Glomerular visceral epithelial cell (primary cell): ENCODE data around the gene TEF.
"Not testable (repeated sequence)": the region's sequence is repeated elsewhere in the genome, so short reads cannot be mapped to it uniquely, and the experiment has no call there.

Experiments used
- DNase-seq: peaks from one replicate; pipeline ENCODE4 v3.0.0-alpha.2; 2016; ENCODE audit errors: extremely low spot score

TEF gene

DNA sequence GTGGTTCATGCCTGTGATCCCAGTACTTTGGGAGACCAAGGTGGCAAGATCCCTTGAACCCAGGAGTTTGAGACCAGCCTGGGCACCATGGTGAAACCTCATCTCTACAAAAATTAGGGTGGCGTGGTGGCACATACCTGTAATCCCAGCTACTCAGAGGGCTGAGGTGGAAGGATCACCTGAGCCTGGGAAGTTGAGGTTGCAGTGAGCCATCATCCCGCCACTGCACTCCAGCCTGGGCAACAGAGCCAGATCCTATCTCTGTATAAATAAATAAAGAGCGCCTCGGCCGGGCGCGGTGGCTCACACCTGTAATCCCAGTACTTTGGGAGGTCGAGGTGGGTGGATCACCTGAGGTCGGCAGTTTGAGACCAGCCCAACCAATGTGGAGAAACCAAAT lies 37.0 kb downstream of the TEF start:
- no peak for DNase-seq

DNA sequence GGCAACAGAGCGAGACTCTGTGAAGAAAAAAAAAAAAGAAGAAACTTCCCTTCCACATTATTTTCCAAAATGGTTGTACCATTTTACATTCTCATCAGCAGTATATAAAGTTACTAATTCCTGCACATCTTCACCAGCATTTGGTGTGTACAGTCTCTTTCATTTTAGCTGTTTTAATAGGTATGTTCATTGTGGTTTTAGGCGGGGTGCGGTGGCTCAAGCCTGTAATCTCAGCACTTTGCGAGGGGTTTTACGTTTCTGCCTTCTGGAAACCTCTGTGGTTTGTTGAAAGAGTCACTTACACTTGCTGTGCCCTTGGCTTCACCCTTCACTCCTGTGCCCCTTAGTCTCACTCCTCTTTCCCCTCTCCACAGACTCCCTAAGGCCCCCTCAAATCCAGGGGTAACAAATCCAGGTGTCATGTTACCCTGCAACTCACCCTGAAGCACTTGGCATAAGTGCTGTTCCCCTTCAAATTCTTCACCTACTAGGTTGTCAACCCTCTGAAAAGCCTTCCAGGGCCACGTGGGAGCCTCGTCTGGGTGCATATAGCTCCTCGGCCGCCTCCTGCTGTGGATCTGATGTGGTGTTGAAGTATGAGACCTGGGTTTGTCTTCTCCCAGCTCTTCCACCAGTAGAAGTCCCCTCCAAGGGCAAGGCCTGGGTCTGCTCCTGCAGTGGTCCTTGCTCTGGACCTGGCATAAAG lies 44.1 kb downstream of the TEF start:
- DNase-seq: no peak

- DNase-seq: no peak
Measured at GRCh38 chr22:41429232-41429950, 47.6 kb downstream of the TEF start.

DNA sequence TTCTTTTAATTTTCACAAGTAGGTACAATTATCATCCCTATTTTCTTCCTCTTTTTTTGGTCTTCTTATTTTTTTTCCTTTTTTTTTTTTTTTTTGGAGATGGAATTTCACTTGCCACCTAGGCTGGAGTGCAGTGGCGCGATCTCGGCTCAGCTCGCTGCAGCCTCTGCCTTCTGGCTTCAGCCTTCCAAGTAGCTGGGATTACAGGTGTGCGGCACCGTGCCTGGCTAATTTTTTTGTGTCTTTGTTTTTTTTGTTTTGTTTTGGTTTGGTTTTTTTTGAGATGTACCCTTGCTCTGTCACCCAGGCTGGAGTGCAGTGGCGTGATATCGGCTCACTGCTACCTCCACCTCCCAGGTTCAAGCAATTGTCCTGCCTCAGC lies 48.2 kb downstream of the TEF start:
- no peak for DNase-seq

GRCh38 chr22:41431656-41432055 lies 49.9 kb downstream of the TEF start:
- DNase-seq: no peak

DNA sequence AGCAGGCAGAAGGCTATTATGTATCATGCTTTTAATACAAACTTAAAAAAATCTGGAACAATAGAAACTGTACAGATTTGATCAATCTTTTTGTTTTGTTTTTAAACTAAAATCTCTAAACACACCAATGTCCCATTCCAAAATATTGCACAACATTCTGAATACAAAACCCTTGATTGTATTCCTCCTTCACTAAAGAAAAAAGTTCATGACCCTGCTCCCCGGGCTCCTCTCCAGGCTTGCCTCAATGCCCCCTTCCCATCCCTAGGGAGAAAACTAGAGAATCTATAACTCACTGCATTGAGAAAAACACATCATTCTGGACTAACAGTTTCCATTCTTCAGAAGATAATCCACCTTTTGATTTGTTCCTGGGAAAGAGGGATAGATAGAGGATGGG lies 51.7 kb downstream of the TEF start:
- not testable (repeated sequence) for DNase-seq

GRCh38 chr22:41434361-41435003 lies 52.7 kb downstream of the TEF start:
- DNase-seq: not testable (repeated sequence)

GRCh38 chr22:41435560-41435959 lies 53.8 kb downstream of the TEF start:
- DNase-seq: no peak

DNA sequence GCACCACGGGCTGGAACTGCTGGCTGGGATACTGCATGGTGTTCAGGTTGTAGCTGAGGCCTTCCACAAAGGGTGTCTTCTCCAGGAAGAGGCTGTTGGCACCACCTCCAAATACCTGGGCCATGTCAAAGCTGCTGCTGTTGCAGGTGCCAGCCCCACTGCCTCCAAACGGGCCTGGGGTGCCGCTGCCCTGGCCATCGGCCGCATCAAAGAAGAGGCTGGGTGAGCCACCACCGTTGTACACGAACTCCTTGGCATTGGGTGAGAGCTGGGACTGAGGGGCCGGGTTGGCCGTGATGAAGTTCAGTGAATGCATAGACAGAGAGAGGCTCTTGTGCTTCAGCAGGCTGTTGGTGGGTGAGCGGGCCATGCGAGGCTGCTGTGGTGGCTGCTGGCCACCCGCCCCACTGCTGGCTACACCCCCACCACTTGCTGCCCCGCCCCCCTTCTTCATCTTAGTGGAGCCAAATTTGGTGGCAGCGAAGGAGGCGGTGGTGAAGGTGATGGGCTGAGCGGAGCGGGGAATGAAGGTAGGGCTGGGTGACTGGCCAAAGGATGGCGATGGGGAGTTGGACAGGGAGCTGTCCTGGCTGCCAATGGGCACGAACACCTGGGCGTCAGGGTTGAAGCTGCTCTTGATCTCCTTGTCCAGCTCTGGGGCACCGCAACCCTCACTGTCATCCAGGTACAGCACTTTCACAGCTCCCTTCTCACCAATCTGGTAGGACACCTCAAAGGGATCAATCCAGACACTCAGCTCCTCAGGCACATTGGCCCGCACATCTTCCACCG lies 54.8 kb downstream of the TEF start:
- no peak for DNase-seq

- DNase-seq: no peak
Measured at GRCh38 chr22:41437198-41437597, 55.5 kb downstream of the TEF start.

GRCh38 chr22:41440511-41440910 lies 58.8 kb downstream of the TEF start:
- not testable (repeated sequence) for DNase-seq

DNA sequence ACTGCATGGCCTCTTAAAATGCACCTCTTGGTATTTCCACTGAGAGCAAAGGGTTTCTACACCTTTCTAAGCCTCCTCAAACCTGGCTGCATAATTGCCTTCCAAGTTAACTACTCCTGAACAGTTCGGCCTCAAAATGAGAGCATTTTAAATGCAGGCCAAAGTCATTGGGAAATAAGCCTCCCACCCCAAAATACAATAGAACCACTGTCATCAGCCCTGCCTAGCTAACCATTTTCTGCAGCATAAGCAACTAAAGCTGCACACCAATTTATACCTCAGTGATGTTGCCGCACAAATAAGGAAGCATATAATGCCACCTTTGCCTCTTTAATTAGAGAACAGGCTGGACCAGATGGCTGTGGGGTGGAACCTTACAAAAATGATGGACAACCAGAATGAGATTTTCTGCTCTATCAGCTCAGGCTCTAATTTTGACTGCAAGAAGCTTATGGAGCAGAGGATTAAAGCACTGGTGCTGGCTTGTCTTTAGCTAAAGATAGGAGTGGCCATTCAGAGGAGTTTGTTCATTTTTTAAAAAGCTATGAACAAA lies 60.6 kb downstream of the TEF start:
- DNase-seq: no peak

DNA sequence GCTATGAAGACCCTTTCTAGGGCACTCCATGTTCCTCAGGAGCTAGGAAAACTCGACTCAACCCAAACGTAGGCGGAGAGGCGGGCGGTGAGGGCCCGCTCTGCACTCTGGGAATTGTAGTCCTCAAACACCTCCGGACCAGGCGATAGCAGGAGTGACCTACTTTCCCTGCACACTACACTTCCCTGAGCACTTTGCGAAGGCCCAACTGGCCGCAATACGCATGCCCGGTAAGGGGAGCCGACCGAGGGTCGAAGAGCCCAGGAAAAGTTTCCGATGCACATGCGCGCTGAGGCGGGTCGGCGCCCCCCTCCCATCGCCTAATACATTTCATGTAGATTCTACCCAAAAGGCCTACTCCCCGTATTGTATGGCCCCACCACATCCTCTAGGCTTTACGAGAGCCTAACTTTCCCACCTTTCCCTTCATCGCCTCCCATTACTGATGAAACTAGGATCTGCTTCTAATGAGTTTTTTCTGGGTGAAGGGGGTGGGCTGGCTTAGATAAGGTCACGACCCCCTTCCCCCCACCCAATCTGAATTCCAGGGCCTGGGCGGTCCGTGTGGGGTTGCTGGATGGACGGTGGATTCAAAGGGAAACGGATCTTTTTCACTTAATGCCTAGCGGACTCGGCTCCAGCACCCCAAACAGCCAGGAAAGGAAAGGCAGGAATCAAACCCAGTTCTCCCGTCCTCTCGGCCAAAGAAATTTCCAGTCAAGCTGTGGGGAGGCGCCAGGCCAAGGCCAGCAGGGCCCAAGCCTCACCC lies 62.8 kb downstream of the TEF start:
- DNase-seq: peak; percentile 95

GRCh38 chr22:41445129-41446056 lies 63.7 kb downstream of the TEF start:
- DNase-seq: peak; percentile 22

- DNase-seq: peak; percentile 16
Measured at GRCh38 chr22:41446057-41446501, 64.3 kb downstream of the TEF start.

DNA sequence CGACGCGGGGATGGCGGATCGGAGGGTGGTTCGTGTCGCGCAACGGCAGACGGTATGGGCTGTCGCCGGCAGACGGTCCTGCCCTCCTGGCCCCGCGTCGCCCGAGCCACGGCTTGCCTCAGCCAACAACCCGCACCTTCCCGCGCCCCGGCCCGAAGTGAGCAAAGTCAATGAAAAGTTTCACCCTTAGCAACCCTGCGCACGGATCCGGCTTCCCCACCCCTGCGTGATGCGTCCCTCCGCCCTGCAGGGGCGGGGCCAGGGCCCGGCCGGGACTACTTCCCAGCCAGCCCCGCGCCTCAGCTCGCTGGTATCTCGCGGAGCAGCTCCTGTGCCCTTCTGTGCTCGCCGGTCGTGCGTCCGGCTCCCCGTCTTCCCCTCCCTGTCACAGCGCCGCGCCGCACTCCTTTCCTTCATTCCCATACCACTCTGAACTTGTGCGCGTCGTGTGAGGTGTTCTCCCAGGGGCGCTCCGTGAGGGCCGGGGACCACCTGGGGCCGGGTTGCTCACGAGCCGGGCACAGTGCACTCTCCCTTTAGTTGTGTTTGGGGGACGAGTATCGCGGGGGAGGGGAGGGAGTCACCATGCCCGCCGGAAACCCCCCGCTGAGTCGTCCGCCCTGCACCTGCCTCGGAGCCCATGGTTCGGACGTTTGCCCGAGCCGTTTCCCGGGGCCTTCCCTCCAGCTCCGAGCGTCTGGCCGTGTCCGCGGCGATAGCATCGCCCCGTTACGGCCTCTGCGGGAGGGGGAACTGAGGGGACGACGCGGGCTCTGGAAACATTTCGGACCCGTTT lies 65.1 kb downstream of the TEF start, which contains the start of gene TOB2:
Gene TOB2, minus strand, starts transcription at position 163 of the 796 bp plus-strand sequence. CDS start 9,456 bp downstream, outside the sequence.
- peak; percentile 94 for DNase-seq

DNA sequence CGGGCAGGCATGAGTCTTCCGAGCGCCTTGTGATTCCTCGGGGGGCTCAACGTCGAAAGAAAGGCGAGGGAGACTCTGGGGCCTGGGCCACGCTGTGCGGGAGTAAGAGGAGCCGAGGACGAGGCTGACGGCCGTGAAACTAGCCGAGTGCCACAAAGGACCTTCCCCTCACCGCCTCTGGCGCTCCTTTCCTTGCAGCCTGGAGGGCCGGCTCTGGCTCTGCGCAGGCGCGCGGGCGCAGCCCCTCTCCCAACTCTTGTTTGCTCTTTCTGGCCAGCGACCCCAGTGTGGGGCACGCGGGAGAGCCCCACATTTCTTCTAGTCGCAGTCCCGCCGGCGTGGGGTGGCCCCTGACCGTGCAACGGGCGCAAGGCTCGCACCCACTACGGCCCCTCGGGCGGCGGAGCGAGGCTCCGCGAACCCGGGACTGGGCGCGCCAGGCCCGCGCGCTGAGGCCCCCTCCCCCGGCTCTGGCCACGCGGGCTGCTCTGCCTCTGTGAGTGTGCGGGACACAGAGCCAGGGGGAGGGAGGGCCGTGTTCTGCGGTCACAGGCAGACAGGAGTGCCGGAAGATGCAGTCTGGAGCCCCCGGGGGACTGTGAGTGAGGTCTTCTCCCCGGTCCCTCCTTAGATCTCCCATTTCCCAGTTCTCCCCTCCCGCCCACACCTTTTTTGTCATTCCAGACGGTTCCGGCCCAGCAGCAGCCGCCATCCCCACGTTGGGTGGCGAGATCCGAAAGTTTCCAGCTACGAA lies 65.9 kb downstream of the TEF start:
- DNase-seq: peak; percentile 55

DNA sequence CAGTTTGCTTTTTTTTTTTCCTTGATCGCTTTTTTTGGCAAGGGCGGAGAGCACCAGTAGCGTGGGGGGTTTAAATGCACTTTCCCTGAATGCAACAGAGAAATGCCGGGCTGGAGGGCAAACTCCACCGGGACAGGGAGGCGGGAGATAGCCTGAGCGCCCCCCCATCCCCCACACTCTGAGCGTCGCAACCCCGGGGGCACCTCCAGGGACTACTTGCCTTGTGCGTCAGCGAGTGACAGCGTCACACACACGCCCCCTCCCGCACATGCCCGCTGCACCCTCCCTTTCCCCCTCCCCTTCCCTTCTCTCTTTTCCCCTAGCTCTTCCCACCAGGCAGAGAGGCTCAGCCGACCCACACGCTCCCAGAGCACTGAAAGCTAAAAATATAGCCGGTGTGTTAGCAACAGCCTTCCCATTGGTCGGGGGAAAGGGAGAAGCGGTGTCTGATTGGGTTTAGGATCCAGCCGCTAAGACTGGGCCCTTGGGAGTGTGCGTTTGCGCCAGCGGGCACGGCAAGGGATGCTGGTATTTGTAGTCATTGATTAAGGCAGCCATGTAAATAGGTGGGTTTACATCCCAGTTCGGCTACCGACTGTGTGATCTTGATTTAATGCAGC lies 66.6 kb downstream of the TEF start:
- DNase-seq: peak; percentile 98
